Upper lobe of left lung (tissue), 6 donors: Measurements from ENCODE around the gene PPP1R9A. TPM values are rescaled to one million over a fixed set of nuclear protein-coding genes. Genes with fewer than 3 reads are reported as not detected.

ENCODE experiments used
- ATAC-seq, 2 donors: fragments of 200-7000 bp; cut with Tn5 transposase; one replicate each; pipeline ENCODE4 v1.9.1; 2022; ENCODE audit warnings: mild to moderate bottlenecking in 2 of 2, moderate library complexity in 2 of 2; ENCODE audit not compliant: low FRiP score in 2 of 2
- DNase-seq, 2 donors: peaks; one replicate each; pipeline ENCODE4 v3.0.0-alpha.2; 2019 to 2020
- H3K27ac ChIP-seq, 4 donors: fragments of 200-600 bp; sonication (generic); one replicate each; pipeline ENCODE4 v1.5.1; 2016 to 2019
- H3K27me3 ChIP-seq, 4 donors: fragments of 200-600 bp; sonication (generic); one replicate each; pipeline ENCODE4 v1.5.1; 2017 to 2019
- H3K36me3 ChIP-seq, 4 donors: fragments of 200-600 bp; sonication (generic); one replicate each; pipeline ENCODE4 v1.5.1; 2016 to 2019
- H3K4me1 ChIP-seq, 4 donors: fragments of 200-600 bp; sonication (generic); one replicate each; pipeline ENCODE4 v1.5.1; 2018 to 2019
- H3K4me3 ChIP-seq, 4 donors: fragments of 200-600 bp; sonication (generic); one replicate each; pipeline ENCODE4 v1.5.1; 2017 to 2019; ENCODE audit warnings: mild to moderate bottlenecking in 2 of 4, moderate library complexity in 1 of 4
- H3K9me3 ChIP-seq, 4 donors: fragments of 200-600 bp; sonication (generic); one replicate each; pipeline ENCODE4 v1.5.1; 2018 to 2019
- EP300 ChIP-seq, 4 donors: sonication (generic); formaldehyde crosslinking; IDR thresholded peaks; one replicate each; pipeline ENCODE4 v1.5.1; 2017; ENCODE audit warnings: antibody characterized with exemption in 4 of 4, control low read depth in 2 of 4
- POLR2A ChIP-seq, 4 donors: fragments of 450-650 bp; IDR thresholded peaks; one replicate each; pipeline ENCODE4 v1.5.1; 2016 to 2017; ENCODE audit warnings: antibody characterized with exemption in 4 of 4, mild to moderate bottlenecking in 2 of 4
- POLR2AphosphoS5 ChIP-seq, 2 donors: sonication (generic); formaldehyde crosslinking; IDR thresholded peaks; one replicate each; pipeline ENCODE4 v1.5.1; 2017; ENCODE audit warnings: antibody characterized with exemption in 2 of 2
- WGBS, 2 donors: methylation state at CpG; one replicate each; pipeline ENCODE4 v1.1.5; 2017 to 2018; 5-methylcytosine and 5-hydroxymethylcytosine counted together
- total RNA-seq, 6 donors: library from RNA; depleted of rRNA in 4 of 6; stranded (reverse); fragments of >200 nt in 4 of 6; gene quantifications; one replicate each; pipeline versions ENCODE4 v1.1.0 to v1.2.1, GENCODE V29; 2016 to 2021
- TF ChIP-seq, protein P1 (sequence below), 6 experiments: fragments of 450-650 bp in 4 of 6; fragments of 200-600 bp in 2 of 6; sonication (generic) in 2 of 6; IDR thresholded peaks; one replicate each; pipeline ENCODE4 v1.5.1; 2016 to 2019; ENCODE audit warnings: antibody characterized with exemption in 6 of 6
- donor health status: DM: no; HTN: no; CAD: no; lungs with moderate emphysema.
- donor health status: DM: no; HTN: yes; CAD: no; lungs with severe emphysema.

Gene PPP1R9A
- total RNA-seq, 6 donors from 2014 or later: 16.9 to 41.9 (median 26.2) TPM

DNA sequence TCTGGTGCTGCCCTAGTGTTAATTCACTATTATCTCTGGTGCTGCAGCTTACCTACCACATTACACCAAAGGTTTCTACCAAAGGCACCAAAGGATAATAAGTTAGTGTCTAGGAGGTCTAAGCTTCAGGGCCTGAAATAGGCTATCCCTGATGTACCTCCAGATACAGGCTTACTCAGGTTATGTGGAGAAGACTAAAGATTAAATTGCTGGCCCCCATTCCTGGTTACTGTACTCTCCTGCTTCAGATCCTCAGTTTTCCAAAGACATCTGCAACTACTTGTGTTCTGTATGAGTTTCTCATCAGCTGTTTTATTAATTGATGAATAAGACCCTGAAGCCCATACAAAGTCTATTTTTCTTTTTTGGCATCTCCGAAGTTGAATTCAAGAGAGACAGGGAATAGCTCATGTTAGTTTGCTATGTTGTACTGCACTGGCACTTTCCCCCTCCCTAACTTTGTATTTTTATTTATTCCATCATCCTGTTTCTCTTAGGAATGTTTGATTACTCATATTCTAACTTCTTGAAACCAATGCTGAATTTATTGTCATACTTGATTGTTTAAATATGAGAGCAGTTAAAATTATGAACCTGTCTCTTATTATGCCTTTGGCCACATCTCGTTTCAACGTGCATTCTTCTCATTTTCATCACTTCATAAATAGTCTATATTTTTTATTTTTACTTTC, 331.0 kb downstream of the PPP1R9A start:
- no peak for TF ChIP-seq POLR2A (IDR thresholded peaks at IDR 0.05)
- TF ChIP-seq, protein P1, sequence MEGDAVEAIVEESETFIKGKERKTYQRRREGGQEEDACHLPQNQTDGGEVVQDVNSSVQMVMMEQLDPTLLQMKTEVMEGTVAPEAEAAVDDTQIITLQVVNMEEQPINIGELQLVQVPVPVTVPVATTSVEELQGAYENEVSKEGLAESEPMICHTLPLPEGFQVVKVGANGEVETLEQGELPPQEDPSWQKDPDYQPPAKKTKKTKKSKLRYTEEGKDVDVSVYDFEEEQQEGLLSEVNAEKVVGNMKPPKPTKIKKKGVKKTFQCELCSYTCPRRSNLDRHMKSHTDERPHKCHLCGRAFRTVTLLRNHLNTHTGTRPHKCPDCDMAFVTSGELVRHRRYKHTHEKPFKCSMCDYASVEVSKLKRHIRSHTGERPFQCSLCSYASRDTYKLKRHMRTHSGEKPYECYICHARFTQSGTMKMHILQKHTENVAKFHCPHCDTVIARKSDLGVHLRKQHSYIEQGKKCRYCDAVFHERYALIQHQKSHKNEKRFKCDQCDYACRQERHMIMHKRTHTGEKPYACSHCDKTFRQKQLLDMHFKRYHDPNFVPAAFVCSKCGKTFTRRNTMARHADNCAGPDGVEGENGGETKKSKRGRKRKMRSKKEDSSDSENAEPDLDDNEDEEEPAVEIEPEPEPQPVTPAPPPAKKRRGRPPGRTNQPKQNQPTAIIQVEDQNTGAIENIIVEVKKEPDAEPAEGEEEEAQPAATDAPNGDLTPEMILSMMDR (IDR thresholded peaks at IDR 0.05): no peak
- no peak for TF ChIP-seq EP300 (IDR thresholded peaks at IDR 0.05)
- TF ChIP-seq POLR2AphosphoS5 (IDR thresholded peaks at IDR 0.05): no peak
- H3K36me3 ChIP-seq: no peaks in the 10 kb centered on the region
- H3K4me3 ChIP-seq: no peak overlapping the region
- no peaks in the 10 kb centered on the region for H3K27me3 ChIP-seq
- no peak overlapping the region for H3K27ac ChIP-seq
- DNase-seq (no peak), ATAC-seq (no peak)
- 54 to 61% methylated on average over 3 of the region's 3 CpGs for WGBS, 2 donors
- H3K4me1 ChIP-seq: no peaks in the 10 kb centered on the region
- no peaks in the 10 kb centered on the region for H3K9me3 ChIP-seq

DNA sequence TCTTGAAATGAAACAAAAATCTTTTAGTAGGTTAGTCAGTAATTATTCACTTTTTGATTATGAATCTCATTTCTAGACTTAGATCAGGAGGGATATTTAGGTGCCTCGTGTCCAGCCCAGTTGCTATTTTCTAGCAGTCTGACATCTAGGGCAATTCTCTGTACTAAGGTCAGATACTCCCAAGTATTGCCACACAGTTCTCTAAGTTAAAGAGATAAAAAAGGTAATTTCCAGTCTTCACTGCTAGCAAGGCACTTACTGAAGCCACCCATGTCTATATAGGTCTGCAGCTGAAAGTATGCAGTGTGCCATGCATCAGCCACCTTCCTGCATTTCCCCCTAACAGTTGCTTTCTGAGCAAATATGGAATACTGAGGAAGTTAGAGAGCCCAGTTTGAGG, 333.5 kb downstream of the PPP1R9A start:
- WGBS, 2 donors: 88 to 94% methylated on average over 1 of the region's 1 CpG
- Histone ChIP-seq H3K4me1 (no peaks in the 10 kb centered on the region), H3K4me3 (no peak overlapping the region), H3K27ac (no peak overlapping the region), H3K27me3 (no peaks in the 10 kb centered on the region), H3K9me3 (no peaks in the 10 kb centered on the region), H3K36me3 (no peaks in the 10 kb centered on the region)
- DNase-seq: no peak
- ATAC-seq: no peak
- TF ChIP-seq POLR2AphosphoS5 (IDR thresholded peaks at IDR 0.05): no peak
- TF ChIP-seq EP300 (IDR thresholded peaks at IDR 0.05): no peak
- TF ChIP-seq POLR2A (IDR thresholded peaks at IDR 0.05): no peak
- TF ChIP-seq, protein P1 (IDR thresholded peaks at IDR 0.05): no peak

DNA sequence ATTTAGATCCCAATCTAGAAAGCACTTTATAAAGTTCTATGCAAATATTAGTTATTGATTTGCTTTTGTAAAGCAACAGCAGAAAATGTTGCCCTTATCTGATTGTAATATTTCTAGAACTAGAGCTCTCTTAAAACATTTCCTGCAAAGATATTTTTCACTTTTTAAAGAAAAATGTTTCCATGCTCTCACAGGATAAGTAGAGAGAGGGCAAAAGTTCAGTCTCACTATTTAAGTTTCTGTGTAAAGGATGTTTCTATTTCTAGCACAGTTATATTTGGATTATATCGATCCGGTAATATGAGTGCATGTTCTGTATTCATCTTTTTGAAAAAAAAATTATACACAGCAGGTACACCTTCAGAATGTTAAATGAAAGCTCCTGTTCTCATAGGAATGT, 334.9 kb downstream of the PPP1R9A start:
- 30 to 58% methylated on average over 2 of the region's 2 CpGs for WGBS, 2 donors
- Histone ChIP-seq H3K4me1 (peaks cover 0 to 4% (median 0%) of the 10 kb centered on the region in 4 donors), H3K27ac (no peak overlapping the region), H3K4me3 (no peak overlapping the region), H3K27me3 (no peaks in the 10 kb centered on the region), H3K9me3 (no peaks in the 10 kb centered on the region), H3K36me3 (no peaks in the 10 kb centered on the region)
- ATAC-seq (no peak), DNase-seq (no peak)
- TF ChIP-seq EP300 (IDR thresholded peaks at IDR 0.05): no peak
- TF ChIP-seq, protein P1 (IDR thresholded peaks at IDR 0.05): no peak
- TF ChIP-seq POLR2AphosphoS5 (IDR thresholded peaks at IDR 0.05): no peak
- TF ChIP-seq POLR2A (IDR thresholded peaks at IDR 0.05): no peak

DNA sequence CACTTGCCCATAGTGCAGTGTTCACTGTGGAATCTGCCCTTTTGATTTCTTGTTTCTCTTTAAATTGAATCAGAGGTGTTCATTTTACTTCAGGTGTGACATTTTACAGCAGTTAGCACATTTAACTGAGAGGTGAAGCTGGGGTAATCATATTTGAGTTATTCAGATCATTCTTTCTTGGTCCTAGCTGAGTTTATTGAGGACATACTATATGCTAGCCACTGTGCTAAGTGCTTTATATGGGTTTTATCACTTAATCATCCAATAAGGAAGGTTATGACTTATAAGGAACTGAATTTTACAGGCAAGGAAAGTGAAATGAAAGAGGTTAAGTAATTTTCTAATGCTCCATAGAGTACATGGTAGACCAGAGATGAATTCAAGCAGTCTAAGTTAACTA, 337.2 kb downstream of the PPP1R9A start:
- ATAC-seq: no peak
- peaks cover 0 to 4% (median 0%) of the 10 kb centered on the region in 4 donors for H3K4me1 ChIP-seq

More for the DNA sequence above, 337.2 kb downstream of the PPP1R9A start:
- H3K27ac ChIP-seq: no peak overlapping the region
- no peak overlapping the region for H3K4me3 ChIP-seq
- DNase-seq: no peak
- no peaks in the 10 kb centered on the region for H3K9me3 ChIP-seq
- TF ChIP-seq POLR2A (IDR thresholded peaks at IDR 0.05) (no peak), EP300 (IDR thresholded peaks at IDR 0.05) (no peak), POLR2AphosphoS5 (IDR thresholded peaks at IDR 0.05) (no peak)
- TF ChIP-seq, protein P1 (IDR thresholded peaks at IDR 0.05): no peak
- H3K27me3 ChIP-seq: no peaks in the 10 kb centered on the region
- no peaks in the 10 kb centered on the region for H3K36me3 ChIP-seq
